Mononuclear cell (primary cell): ENCODE results near the gene TGIF2. TPM values are rescaled to one million over a fixed set of nuclear protein-coding genes. Genes with fewer than 3 reads are reported as not detected.

Source experiments
- H3K27me3 ChIP-seq: 2 replicates; pipeline ENCODE4 v1.6.0; 2011; ENCODE audit warnings: low read length, control low read depth; ENCODE audit not compliant: insufficient read depth
- H3K4me1 ChIP-seq: 2 replicates; pipeline ENCODE4 v1.5.1; 2011; ENCODE audit warnings: mild to moderate bottlenecking, low read length, control low read depth; ENCODE audit not compliant: insufficient read depth
- H3K4me3 ChIP-seq: 2 replicates; pipeline ENCODE4 v1.5.1; 2011; ENCODE audit warnings: mild to moderate bottlenecking, low read length, moderate library complexity
- H3K9me3 ChIP-seq: 2 replicates; pipeline ENCODE4 v1.5.1; 2011; ENCODE audit warnings: low read depth, mild to moderate bottlenecking, control low read depth, low read length
- total RNA-seq: library from RNA; depleted of rRNA; stranded (reverse); fragments of >200 nt; gene quantifications from one replicate; pipeline ENCODE4 v1.2.3, GENCODE V29; 2012

The TGIF2 gene
- total RNA-seq, 1 donor, result 20.8 TPM

DNA sequence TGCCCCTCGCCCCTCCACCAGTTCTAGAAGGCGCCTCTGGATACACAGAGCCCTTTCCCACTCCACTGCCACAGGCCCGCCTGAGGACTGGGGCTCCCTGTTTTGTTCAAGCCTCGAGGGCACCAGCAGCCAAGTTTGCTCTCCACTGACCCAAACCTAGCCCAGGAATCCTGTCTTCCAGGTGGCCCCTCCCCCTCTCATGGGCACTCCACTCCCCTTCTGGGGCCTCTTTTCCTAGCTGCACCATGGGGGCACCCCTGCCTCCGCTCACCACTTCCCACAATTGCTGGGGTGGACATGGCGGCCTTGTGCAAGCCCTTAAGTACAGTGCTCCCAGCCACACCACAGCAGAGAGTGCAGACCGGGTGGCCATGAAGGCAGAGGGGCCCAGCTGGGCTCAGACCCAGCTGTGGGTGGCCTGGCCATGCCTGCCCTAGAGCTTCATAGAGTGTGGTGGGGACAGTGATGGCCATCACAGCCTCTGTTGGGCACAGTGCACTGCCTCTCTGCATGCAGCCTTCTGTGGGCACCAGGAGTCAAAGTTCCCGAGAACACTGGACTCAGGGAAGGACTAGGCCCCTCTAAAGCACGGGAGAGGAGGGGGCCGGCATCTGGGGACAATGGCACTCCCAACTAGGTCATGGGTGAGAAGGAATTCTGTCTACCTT lies 30.7 kb upstream of the TGIF2 start:
- Histone ChIP-seq H3K4me3 (no peak overlapping the region), H3K4me1 (peaks cover 4% of the 10 kb centered on the region), H3K27me3 (no peaks in the 10 kb centered on the region), H3K9me3 (no peaks in the 10 kb centered on the region)

DNA sequence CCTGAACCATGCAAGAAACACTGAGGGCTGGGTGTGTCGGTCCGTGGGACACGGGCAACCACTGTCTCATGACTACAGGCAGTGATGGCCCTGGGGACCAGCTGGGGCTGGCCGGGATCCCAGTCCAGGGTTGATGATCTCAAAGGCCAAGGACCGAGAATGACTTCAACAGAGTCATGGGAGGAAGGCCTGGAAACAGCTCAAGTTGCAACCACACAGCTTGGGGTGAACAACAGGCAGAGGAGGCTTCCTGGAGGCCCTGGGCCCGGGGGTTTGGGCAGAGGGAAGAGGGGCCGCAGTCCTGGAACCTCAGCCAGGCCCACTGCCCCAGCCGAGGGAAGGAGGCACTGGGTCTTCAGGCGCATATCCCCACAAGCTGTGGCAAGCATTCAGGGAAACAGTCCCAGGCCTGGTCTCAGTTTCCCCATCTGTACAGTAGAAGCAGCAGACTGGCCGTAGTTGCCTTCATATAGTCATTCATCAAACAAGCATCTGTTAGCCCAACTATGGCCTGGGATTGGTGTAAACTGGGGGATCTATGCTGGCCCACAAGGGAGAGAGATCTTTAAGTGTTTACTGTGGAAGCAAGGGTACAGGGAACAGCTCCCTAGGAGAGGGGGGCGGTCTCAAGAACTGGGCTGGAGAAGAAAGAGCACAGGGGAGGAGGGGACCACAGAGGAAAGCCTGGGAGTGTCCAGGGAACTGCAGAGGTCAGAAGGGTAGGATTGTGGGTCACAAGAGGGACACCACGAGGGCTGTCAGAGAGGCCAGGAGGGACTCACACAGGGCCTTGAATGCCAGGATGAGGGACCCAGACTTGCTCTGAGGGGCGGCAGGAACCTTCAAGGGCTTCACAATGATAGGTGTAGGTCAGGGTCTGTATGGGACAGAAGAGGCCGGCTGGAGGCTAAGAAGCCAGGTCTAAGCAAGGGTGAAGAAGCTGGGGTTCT lies 29.9 kb upstream of the TGIF2 start:
- peaks cover 4% of the 10 kb centered on the region for H3K4me1 ChIP-seq
- H3K27me3 ChIP-seq, result no peaks in the 10 kb centered on the region
- H3K9me3 ChIP-seq, result no peaks in the 10 kb centered on the region
- no peak overlapping the region for H3K4me3 ChIP-seq

DNA sequence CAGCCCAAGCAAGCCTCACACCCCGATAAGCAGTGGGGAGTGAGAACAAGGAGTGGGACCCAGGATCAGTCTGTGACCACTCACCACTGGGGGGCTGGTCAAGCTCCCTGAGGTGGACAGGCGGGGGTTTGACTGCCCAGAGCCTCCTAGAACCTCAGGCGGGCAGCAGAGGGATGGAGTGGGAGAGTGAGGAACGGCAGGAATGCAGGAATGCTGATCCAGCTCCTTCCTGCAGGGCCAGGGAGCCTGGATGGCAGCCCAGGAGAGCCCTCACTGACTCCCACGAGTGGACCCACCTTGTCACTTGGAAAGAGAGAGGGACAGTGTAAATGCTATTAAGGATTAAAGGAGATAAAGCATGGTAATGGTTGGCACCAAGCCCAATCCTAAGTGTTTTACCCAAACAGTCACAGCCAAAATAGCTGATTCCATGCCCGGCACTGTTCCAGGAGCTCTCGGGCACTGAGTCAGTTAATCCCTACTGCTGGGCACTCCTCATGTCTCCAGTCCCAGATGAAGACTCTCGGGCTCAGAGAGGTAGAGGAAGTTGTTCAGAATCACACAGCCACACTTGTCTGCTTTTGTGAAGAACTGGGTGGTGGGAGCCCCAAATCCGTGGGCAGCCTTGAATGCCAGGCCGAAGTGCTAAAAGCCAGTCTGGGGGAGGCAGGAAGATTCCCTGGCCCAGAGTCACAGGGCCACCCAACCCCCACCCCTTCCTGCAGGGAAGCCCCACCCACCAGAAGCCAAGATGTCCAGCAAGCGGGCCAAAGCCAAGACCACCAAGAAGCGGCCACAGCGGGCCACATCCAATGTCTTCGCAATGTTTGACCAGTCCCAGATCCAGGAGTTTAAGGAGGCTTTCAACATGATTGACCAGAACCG lies 29.0 kb upstream of the TGIF2 start:
- Histone ChIP-seq H3K4me3 (no peak overlapping the region), H3K9me3 (no peaks in the 10 kb centered on the region), H3K4me1 (peaks cover 4% of the 10 kb centered on the region), H3K27me3 (no peaks in the 10 kb centered on the region)

DNA sequence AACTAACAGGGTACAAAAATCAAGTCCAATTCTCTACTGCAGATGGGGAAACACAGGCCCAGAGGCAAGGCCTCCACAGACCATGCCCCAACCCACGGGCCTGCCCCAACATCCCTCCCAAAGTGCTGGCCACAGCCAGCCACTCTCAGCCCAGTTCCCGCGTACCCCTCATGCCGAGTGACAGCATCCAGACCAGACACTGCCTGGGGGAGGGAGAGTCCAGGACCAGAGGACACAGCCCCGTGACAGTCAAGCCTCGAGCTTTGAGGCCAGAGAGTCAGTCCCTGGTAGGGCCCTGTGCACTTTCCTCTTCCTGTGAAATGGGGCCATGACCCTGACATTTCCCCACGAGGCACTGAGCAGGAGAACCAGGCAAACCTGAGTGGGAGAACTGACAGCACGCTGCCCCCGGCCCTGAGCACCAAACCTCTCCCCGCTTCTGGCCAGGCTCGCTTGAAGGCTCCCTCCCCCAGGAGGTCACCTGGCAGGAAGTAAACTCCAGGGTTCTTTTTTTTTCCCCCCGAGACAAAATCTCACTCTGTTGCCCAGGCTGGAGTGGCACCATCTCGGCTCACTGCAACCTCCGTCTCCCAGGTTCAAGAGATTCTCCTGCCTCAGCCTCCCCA lies 27.2 kb upstream of the TGIF2 start:
- Histone ChIP-seq H3K27me3 (no peaks in the 10 kb centered on the region), H3K9me3 (no peaks in the 10 kb centered on the region), H3K4me1 (peaks cover 4% of the 10 kb centered on the region), H3K4me3 (no peak overlapping the region)

DNA sequence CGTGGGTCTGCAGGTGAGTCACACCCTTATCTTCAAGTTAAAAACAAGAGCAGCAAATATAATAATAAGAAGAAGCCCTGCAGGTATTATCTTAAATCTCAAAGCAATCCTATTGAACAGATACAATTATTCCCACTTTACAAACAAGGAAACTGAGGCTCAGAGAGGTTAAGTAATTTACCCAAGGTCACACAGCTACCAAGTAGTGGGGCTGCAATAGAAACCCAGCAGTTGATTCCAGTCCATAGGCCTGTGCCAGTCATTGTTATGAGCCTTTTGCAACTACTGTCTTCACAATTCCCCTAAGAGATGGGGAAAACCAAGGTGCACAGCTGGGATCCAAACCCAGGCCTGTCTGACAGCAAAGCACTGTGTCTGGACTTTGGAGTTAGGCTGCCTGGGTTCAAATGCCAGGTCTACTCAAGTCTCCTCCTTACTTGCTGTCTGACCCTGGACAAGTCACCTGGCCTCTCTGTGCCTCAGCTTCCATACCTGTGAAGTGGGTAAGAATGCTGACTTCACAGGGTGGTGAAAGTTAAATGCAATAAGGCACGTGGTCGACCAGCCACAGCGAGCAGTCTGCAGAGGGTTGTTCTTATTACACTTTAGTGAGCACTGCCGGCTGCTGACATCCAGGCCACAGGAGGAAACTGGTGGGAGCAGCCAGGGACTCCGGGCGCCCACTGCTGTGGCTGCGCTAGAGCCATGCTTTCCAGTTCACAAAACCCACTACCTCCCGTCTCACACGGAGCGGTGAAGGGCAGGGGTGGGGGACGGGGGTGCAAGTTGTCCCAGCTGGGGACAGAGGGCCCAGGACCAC lies 26.0 kb upstream of the TGIF2 start:
- Histone ChIP-seq H3K4me3 (no peak overlapping the region), H3K27me3 (no peaks in the 10 kb centered on the region), H3K4me1 (no peaks in the 10 kb centered on the region), H3K9me3 (no peaks in the 10 kb centered on the region)

DNA sequence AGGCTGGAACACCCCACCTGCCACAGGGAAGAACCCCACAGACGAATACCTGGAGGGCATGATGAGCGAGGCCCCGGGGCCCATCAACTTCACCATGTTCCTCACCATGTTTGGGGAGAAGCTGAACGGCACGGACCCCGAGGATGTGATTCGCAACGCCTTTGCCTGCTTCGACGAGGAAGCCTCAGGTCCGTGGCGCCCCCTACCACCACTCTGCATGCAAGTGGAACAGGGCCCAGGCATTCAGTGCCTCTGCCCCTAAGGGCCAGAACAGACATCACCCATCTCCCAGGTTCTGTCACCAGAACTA lies 25.4 kb upstream of the TGIF2 start:
- Histone ChIP-seq H3K4me1 (no peaks in the 10 kb centered on the region), H3K27me3 (no peaks in the 10 kb centered on the region), H3K9me3 (no peaks in the 10 kb centered on the region), H3K4me3 (no peak overlapping the region)

DNA sequence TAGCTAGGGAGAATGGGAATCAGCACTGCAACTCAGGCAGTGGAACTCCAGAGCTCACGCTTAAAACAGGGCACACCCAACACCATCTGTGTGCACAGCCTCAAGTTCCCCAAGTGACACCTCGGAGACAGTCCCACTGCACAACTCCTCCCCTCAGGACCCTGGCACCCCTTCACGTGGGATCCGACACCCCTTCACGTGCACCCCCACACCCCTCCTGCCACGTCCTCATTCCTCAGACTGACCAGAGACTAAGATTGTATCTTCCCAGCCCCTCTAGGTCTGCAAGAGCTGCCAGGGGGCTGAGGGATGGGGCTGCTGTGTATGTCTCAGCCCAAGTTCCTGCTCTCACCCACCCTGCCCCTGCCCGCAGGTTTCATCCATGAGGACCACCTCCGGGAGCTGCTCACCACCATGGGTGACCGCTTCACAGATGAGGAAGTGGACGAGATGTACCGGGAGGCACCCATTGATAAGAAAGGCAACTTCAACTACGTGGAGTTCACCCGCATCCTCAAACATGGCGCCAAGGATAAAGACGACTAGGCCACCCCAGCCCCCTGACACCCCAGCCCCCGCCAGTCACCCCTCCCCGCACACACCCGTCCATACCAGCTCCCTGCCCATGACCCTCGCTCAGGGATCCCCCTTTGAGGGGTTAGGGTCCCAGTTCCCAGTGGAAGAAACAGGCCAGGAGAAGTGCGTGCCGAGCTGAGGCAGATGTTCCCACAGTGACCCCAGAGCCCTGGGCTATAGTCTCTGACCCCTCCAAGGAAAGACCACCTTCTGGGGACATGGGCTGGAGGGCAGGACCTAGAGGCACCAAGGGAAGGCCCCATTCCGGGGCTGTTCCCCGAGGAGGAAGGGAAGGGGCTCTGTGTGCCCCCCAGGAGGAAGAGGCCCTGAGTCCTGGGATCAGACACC lies 24.4 kb upstream of the TGIF2 start:
- Histone ChIP-seq H3K27me3 (no peaks in the 10 kb centered on the region), H3K9me3 (no peaks in the 10 kb centered on the region), H3K4me3 (no peak overlapping the region), H3K4me1 (no peaks in the 10 kb centered on the region)

DNA sequence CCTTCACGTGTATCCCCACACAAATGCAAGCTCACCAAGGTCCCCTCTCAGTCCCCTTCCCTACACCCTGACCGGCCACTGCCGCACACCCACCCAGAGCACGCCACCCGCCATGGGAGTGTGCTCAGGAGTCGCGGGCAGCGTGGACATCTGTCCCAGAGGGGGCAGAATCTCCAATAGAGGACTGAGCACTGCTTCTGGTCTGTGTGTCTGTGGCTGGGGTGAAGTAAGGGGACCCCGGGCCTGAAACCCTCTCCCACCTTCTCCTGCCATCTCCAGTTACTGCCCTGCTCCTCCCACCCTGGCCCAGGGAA lies 23.8 kb upstream of the TGIF2 start:
- H3K27me3 ChIP-seq, result no peaks in the 10 kb centered on the region
- no peaks in the 10 kb centered on the region for H3K4me1 ChIP-seq
- no peak overlapping the region for H3K4me3 ChIP-seq
- no peaks in the 10 kb centered on the region for H3K9me3 ChIP-seq

DNA sequence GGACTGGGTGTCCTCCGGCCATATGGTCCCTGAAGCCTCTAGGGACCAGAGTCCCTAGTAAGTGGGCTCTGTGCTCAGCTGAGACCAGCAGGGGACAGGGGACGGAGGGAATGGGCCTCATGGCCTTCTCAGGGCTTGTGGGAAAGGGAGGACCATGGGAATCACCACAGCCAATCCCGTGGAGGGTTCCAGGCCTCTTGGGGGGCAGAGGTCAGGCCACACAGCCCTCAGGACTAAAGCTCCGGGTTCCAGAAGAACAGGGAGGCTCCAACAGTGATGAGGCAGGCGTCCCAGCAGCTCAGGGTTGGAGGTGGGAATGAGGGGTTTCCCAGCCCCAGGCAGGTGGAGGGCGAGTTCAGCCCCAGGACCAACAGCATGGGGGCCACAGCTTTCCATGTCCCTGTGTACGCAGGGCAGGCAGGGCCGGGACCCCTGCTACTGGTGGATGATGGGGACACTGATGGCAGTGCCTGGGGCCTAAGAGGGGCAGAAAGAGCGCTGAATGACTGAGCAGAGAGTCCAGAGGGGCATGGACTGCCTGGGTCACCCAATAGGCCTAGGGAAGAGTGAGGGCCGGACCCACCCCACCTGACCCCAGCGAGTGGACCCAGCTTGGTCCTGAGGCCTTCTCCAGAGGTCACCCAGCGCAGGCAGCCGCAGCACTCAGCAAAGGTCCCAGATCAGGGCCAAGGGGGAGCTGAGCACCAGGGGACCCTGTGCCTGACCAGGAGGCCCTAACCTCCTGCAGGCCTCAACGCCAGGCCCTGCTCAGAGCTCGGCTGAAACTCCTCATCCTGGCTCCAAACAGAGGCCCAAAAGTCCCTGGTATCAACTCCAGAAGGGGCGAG lies 23.2 kb upstream of the TGIF2 start:
- Histone ChIP-seq H3K9me3 (no peaks in the 10 kb centered on the region), H3K4me1 (no peaks in the 10 kb centered on the region), H3K27me3 (no peaks in the 10 kb centered on the region), H3K4me3 (no peak overlapping the region)

DNA sequence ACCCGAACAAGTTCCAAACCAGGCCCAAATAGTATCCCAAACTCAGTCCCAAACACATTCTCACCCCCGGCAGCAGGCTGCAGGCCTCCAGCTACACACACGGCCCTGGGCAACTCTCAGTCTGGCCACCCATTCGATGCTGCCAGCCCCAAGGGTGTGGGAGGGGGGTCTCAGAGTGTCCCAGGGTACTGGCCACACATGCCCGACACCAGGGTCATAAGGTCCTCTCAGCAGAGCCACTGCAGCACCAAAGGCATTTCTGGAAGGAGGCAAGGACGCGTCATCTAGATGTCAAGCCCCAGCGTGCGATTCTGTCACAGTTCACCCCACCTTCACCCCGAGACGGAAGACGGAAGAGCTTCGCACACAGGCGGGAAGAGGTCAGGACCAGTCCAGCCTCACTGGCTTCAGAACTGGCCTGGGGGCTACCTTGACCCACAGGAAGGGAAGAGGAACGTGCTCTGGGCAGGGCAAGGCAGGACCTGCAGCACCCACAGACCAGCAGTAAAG lies 22.6 kb upstream of the TGIF2 start:
- no peak overlapping the region for H3K4me3 ChIP-seq

DNA sequence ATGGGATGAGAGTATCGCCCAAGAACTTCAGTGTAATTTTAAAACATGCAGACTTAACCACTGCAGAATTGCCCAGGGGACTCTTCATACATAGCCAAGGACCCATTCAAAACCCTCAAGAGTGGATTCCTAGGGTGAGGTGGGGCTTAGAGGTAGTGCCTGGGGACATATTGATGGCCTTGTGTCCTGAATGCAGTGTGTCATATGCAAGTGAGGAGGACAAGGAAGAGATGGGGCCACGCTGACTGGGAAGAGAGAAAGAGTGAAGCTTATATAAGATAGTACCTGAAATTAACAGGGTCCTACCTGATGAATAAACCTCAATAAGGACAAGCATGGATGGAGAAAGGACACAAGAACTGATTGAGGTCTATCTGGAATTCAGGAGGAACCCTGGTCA lies 18.1 kb upstream of the TGIF2 start:
- no peak overlapping the region for H3K4me3 ChIP-seq
- H3K27me3 ChIP-seq, result no peaks in the 10 kb centered on the region
- H3K9me3 ChIP-seq, result no peaks in the 10 kb centered on the region
- peaks cover 6% of the 10 kb centered on the region for H3K4me1 ChIP-seq

More for the DNA sequence above, 22.6 kb upstream of the TGIF2 start:
- Histone ChIP-seq H3K4me1 (no peaks in the 10 kb centered on the region), H3K9me3 (no peaks in the 10 kb centered on the region), H3K27me3 (no peaks in the 10 kb centered on the region)

DNA sequence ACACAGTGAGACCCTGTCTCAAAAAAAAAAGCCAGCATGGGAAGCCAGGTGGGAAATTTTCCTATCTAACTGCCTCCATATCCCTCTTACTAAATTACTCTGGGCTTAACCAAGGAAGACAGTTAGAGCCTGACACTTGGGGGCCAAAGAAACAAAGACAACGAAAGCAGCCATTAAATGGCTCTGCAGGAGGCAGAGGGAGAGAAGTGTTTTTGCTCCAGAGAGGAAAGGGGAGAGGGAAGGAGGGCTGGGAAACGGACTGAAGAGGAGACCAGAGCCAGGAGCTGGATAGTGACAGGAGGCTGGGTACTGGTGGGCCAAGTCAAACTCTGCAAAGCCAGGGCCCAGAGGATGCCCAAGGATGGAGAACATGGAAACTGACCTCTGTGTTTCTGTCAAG lies 10.7 kb upstream of the TGIF2 start:
- Histone ChIP-seq H3K9me3 (no peaks in the 10 kb centered on the region), H3K4me1 (no peaks in the 10 kb centered on the region), H3K4me3 (no peak overlapping the region), H3K27me3 (no peaks in the 10 kb centered on the region)

DNA sequence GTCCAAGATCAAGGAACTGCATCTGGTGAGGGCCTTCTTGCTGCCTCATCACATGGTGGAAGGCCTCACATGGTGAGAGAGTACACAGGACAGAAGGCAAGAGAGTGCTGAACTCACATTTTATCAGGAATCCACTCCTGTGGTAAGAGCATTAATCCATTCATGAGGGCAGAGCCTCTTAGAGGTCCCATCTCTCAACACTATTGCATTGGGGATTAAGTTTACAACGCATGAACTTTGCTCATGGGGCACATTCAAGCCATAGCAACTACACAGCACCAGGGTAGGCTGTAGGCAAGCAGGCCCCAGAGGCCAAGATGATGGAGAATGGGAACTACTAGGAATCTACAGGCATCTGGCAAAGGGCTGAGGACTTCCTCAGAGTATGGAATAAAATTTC lies 10.0 kb upstream of the TGIF2 start:
- Histone ChIP-seq H3K27me3 (no peaks in the 10 kb centered on the region), H3K4me3 (no peak overlapping the region), H3K9me3 (no peaks in the 10 kb centered on the region), H3K4me1 (no peaks in the 10 kb centered on the region)
